Measurements from ENCODE around the gene RGPD5. TPM values are rescaled to one million over a fixed set of nuclear protein-coding genes. Genes with fewer than 3 reads are reported as not detected.

Gene RGPD5
- total RNA-seq, 1 experiment from 2014 or later: 21.0 TPM

Other genes starting within 250 kb of the RGPD5 start
- gene SEPTIN10, start 180.3 kb upstream of the RGPD5 start, total RNA-seq (2014; rRNA removed; shearing (Covaris generic)): 99.8 and 103 TPM in 2 replicates
- gene SOWAHC, start 179.9 kb upstream of the RGPD5 start, total RNA-seq (2014; rRNA removed; shearing (Covaris generic)): 11.7 and 18.5 TPM in 2 replicates
- 0.61 and 11.6 TPM in 2 replicates for gene LIMS3, start 104.4 kb downstream of the RGPD5 start, total RNA-seq (2014; rRNA removed; shearing (Covaris generic))